PFSK-1 (cell line): ENCODE data around the gene NUCB1.

Source experiments
- POLR2AphosphoS5 ChIP-seq: IDR thresholded peaks from 2 replicates; pipeline ENCODE4 v1.6.1; 2012; ENCODE audit warnings: low read depth, mild to moderate bottlenecking, control low read depth, low read length, moderate library complexity
- TF ChIP-seq, protein P1 (sequence below), 2 experiments: IDR thresholded peaks; 2 replicates each; pipeline versions ENCODE4 v1.6.1 to v1.8.0; 2011 to 2012; ENCODE audit warnings: low read depth in 2 of 2, low read length in 2 of 2, control low read depth in 1 of 2, inconsistent platforms in 1 of 2, mild to moderate bottlenecking in 1 of 2, moderate library complexity in 1 of 2; ENCODE audit not compliant: insufficient read depth in 1 of 2

GRCh38 chr19:48853483-48853882 is 46.6 kb upstream of the NUCB1 start:
- TF ChIP-seq, protein P1, sequence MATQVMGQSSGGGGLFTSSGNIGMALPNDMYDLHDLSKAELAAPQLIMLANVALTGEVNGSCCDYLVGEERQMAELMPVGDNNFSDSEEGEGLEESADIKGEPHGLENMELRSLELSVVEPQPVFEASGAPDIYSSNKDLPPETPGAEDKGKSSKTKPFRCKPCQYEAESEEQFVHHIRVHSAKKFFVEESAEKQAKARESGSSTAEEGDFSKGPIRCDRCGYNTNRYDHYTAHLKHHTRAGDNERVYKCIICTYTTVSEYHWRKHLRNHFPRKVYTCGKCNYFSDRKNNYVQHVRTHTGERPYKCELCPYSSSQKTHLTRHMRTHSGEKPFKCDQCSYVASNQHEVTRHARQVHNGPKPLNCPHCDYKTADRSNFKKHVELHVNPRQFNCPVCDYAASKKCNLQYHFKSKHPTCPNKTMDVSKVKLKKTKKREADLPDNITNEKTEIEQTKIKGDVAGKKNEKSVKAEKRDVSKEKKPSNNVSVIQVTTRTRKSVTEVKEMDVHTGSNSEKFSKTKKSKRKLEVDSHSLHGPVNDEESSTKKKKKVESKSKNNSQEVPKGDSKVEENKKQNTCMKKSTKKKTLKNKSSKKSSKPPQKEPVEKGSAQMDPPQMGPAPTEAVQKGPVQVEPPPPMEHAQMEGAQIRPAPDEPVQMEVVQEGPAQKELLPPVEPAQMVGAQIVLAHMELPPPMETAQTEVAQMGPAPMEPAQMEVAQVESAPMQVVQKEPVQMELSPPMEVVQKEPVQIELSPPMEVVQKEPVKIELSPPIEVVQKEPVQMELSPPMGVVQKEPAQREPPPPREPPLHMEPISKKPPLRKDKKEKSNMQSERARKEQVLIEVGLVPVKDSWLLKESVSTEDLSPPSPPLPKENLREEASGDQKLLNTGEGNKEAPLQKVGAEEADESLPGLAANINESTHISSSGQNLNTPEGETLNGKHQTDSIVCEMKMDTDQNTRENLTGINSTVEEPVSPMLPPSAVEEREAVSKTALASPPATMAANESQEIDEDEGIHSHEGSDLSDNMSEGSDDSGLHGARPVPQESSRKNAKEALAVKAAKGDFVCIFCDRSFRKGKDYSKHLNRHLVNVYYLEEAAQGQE (IDR thresholded peaks at IDR 0.05; ENCODE audit: insufficient read depth in 1 of 2, low read depth in 2 of 2, low read length in 2 of 2), result no peak
- TF ChIP-seq POLR2AphosphoS5, result no peak
